ENCODE data around the gene ACTR5.
"Not testable (repeated sequence)": the region's sequence is repeated elsewhere in the genome, so short reads cannot be mapped to it uniquely, and the experiment has no call there.

Gene ACTR5

GRCh38 chr20:38769376-38770295 lies 21.4 kb downstream of the ACTR5 start:
- no peak for DNase-seq

- no peak for DNase-seq
Measured at GRCh38 chr20:38770546-38770945, 22.3 kb downstream of the ACTR5 start.

GRCh38 chr20:38770970-38771369 lies 22.7 kb downstream of the ACTR5 start:
- DNase-seq: no peak

DNA sequence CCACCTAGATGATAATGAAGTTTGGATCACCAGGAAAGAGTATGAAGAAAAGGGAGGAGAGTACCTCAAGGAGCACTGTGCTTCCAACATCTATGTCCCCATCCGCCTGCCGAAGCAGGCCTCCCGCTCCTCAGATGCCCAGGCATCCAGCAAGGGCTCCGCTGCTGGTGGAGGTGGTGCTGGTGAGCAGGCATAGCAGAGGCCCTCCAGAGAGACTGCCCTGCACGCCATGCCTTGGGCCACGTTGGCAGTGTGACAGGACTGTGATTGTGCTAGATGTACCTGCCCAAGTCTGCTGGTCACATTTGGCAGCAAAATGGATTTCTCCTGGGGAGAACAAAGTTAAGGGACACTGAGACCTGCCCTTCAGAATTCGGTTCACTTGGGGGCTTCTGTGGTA lies 23.4 kb downstream of the ACTR5 start:
- no peak for DNase-seq

DNA sequence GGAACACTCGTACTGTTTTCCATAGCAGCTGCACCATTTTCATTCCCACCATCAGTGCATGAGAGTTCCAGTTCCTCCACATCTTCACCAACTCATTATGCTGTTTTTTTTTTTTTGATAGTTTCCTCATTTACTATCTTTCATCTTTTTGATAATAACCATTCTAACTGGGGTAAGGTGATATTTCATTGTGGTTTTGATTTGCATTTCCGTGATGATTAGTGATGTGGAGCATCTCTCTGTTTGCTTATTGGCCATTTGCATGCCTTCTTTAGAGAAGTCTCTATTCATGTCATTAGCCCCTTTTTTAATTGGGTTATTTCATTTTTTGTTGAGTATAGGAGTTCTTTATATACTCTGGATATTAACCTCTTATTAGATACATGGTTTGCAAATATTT lies 25.9 kb downstream of the ACTR5 start:
- no peak for DNase-seq

DNA sequence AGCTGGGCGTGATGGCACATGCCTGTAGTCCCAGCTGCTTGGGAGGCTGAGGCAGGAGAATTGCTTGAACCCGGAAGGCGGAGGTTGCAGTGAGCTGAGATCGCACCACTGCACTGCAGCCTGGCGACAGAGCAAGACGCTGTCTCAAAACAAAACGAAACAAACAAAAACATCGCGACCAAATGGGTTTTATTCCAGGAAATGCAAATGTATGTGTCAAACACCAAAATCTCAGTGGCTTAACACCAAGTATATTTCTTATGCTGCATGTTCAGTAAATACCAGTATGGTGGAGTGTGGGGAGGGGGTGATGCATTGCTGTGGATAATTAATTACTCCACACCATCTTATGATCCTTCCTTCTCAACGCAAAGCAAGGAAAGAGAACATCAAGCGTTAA lies 28.1 kb downstream of the ACTR5 start:
- no peak for DNase-seq

- DNase-seq: no peak
Measured at GRCh38 chr20:38779247-38780097, 31.2 kb downstream of the ACTR5 start.

GRCh38 chr20:38782275-38782674 lies 34.0 kb downstream of the ACTR5 start:
- DNase-seq: no peak

- DNase-seq: no peak
Measured at GRCh38 chr20:38787870-38788269, 39.6 kb downstream of the ACTR5 start.

DNA sequence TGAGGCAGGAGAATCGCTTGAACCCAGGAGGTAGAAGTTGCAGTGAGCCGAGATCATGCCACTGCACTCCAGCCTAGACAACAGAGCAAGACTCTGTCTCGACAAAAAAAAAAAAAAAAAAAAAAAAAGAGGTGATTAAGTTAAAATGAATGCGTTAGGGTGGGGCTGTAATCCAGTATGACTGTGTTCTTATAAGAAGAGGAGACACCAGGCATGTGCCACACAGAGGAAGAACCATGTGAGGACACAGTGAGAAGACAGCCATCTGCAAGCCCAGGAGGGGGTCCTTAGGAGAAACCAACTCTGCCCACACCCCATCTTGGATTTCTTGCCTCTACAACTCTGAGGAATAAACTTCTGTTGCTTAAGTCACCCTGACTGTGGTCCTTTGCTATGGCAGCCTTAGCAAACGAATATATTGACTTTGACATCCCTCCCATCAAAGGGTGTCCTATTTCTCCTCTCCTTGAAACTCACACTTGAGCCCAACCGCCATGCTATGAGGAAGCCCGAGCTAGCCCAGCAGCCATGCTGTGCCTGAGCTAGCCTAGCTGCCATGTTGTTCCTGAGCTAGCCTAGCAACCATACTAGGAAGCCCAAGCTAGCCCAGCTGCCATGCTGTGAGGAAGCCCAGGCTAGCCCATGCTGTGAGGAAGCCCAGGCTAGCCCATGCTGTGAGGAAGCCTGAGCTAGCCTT lies 41.4 kb downstream of the ACTR5 start:
- DNase-seq: no peak

DNA sequence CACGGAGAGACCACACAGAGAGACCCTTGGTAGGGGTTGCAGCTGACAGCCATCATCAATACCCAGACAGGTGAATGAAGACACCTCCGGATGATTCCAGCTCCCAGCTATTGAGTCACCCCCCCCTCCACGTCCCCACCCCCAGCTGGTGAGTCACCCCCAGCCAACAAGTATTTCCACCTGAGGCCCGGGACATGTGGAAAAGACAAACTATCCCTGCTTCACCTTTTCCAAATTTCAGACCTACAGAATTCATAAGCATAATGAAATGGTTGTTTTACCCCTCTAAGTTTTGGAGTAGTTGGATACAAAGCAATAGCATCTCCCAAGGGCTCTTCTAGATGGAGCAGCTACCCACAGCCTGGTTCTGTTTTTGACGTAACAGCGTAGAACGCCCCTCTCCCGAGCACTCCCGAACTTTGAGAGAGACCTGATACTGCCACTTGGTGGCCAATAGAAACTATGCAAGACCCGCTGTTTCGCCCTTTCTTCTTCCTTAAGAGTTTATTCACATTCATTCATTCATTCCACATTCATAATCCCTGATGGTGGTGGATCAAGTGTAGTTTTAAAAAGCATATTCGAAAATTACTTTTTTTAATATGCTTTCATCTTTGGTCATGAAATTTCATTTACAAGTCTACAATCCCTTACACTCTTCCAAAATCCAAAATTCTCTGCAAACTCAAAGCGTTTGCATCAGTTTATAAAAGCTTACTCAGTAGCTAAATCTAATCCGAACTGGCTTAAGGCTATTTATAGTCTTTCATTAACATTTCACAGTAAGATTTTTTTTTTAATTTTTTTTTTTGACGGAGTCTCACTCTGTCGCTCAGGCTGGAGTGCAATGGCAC lies 42.2 kb downstream of the ACTR5 start:
- no peak for DNase-seq

DNA sequence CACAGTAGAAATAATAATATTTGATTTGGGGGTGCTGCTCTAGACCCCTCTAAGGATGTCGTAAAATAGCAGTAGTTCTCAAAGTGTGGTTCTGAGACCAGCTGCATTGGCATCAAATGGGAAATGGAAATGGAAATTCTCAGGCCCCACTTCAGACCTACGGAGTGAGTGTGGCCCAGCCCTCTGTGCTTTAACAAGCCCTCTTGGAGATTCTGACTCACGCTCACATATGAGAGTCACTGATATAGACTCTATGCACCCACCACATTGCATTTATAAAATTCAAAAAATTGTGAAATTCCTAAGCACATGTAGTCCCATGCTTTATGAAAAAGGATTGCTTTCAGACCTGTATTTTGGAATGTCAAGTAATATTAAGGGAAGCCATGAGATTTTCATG lies 43.0 kb downstream of the ACTR5 start:
- DNase-seq: no peak

GRCh38 chr20:38791940-38792339 lies 43.7 kb downstream of the ACTR5 start:
- DNase-seq: no peak

GRCh38 chr20:38794057-38794456 lies 45.8 kb downstream of the ACTR5 start:
- not testable (repeated sequence) for DNase-seq

GRCh38 chr20:38798266-38798665 lies 50.0 kb downstream of the ACTR5 start:
- DNase-seq: no peak

- no peak for DNase-seq
Measured at GRCh38 chr20:38799203-38799602, 50.9 kb downstream of the ACTR5 start.

- DNase-seq: no peak
Measured at GRCh38 chr20:38800882-38801281, 52.6 kb downstream of the ACTR5 start.

DNA sequence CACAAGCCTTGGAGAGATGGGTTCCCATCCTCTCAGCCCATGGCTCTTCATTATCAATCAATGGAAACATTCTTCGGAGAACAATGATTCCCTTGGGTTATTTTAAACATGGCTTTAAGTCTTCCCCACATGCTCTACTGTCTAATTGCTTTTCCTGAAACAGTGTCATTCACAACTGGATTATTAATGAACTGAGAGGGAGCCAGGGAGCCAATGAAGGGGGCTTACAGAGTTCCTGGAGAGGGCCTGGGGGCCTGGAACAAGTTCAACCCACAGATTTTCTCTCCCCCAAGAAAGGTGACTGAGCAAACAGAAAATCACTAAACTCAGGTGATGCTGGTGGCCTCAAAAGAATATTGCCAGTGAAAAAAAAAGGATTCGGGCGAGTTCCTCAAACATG lies 56.0 kb downstream of the ACTR5 start:
- DNase-seq: no peak

DNA sequence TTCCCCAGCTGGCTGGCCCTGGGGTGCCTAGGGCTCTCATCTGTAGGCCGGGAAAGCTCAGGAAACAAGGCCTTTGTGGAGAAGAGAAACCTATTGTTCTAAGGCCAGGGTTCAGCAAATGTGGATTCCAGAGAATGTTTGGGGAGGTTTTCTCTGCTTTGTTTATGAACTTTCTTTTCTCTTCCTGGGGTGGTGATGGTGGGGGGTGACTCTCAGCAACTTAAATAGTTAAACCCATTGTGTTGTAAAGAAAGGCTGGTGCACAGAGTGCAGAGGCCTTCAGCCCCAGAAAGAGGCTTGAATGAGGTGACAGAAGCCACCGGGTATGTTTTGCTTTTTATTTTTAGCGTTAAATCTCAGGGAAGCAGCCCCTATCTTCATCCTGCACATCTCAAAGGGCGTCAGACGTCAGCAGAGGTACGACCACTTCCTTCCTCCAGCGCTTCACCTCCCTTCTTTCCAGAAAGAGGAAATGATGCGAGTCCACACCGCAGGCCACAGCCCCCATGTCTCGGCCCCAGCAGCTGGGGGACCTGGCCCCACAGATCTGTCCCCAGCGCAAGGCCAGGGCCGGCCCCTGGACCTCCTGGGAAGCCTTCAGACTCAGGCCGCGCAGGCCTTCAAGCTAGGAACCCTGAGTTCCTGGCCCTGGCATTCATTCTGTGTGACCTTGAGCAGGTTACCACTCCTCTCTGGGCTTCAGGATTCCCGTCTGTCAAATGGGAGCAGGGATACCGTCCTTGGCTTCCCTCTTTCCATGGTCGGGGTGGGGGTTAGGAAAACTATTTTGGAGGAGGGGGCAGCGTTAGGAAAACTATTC lies 56.6 kb downstream of the ACTR5 start:
- DNase-seq: no peak

DNA sequence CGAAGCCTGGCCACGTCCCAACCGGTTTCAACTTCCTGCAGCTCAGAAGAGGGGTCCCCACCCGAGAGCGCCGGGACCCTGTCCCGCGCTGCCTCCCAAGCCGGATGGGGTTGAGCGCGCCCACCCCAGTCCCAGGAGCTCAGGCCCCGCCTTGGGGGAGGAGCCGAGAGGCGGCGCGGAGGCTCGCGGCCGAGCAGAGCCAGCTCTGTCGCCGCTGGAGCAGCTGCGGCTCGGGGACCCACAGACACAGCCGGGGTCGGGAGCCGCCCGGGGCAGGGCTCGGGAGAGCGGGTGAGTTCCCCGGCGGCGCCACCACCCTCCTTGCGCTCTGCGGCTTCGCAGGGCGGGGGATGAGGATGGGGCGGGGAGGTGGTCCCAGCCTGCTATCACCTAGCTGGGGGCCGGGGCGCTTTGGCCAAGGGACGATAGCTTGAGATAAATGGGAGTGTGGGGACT lies 57.3 kb downstream of the ACTR5 start, which contains the start of gene PPP1R16B:
Gene PPP1R16B (plus strand): TSS at position 196 of the 456 bp plus-strand sequence. CDS start 30,229 bp downstream, outside the sequence.
- DNase-seq: peak; percentile 23

Data from 8988T (cell line).